Endothelial cell (in vitro differentiated cells): ENCODE data around the gene SMARCA2. TPM values are rescaled to one million over a fixed set of nuclear protein-coding genes. Genes with fewer than 3 reads are reported as not detected.
"Not testable (repeated sequence)": the region's sequence is repeated elsewhere in the genome, so short reads cannot be mapped to it uniquely, and the experiment has no call there.

Experiments used
- DNase-seq: peaks from one replicate; pipeline ENCODE4 v3.0.0; 2021; ENCODE audit warnings: low spot score
- H3K27ac Mint-ChIP-seq: one replicate; pipeline ENCODE4 v1.8.0; 2021; ENCODE audit warnings: mixed read lengths, inconsistent platforms; ENCODE audit not compliant: unreplicated experiment
- H3K27me3 Mint-ChIP-seq: one replicate; pipeline ENCODE4 v1.8.0; 2021; ENCODE audit warnings: mild to moderate bottlenecking, moderate library complexity, mixed read lengths, inconsistent platforms; ENCODE audit not compliant: unreplicated experiment
- H3K36me3 Mint-ChIP-seq: one replicate; pipeline ENCODE4 v1.8.0; 2021; ENCODE audit warnings: mild to moderate bottlenecking, low read depth, mixed read lengths, inconsistent platforms; ENCODE audit not compliant: unreplicated experiment
- H3K4me1 Mint-ChIP-seq: one replicate; pipeline ENCODE4 v1.8.0; 2021; ENCODE audit warnings: mild to moderate bottlenecking, mixed read lengths, inconsistent platforms; ENCODE audit not compliant: unreplicated experiment
- H3K4me3 Mint-ChIP-seq: one replicate; pipeline ENCODE4 v1.8.0; 2021; ENCODE audit warnings: mild to moderate bottlenecking, mixed read lengths, inconsistent platforms; ENCODE audit not compliant: unreplicated experiment
- H3K9me3 Mint-ChIP-seq: one replicate; pipeline ENCODE4 v1.8.0; 2021; ENCODE audit warnings: mixed read lengths, inconsistent platforms; ENCODE audit not compliant: unreplicated experiment
- total RNA-seq: library from RNA; stranded (reverse); fragmentation: NEBNext Ultra II Directional; extraction: Animal tissue kit (Norgen Biotek cat#: 25700); gene quantifications from one replicate; pipeline ENCODE4 v1.2.1, GENCODE V29; 2021; ENCODE audit not compliant: unreplicated experiment
- TF ChIP-seq, protein P1 (sequence below): fragments of 200-600 bp; sonication (generic); IDR thresholded peaks from one replicate; pipeline ENCODE4 v1.5.0; 2021; ENCODE audit warnings: antibody characterized with exemption; ENCODE audit not compliant: unreplicated experiment

SMARCA2 gene
- total RNA-seq, 1 donor from 2014 or later = 43.7 TPM

DNA sequence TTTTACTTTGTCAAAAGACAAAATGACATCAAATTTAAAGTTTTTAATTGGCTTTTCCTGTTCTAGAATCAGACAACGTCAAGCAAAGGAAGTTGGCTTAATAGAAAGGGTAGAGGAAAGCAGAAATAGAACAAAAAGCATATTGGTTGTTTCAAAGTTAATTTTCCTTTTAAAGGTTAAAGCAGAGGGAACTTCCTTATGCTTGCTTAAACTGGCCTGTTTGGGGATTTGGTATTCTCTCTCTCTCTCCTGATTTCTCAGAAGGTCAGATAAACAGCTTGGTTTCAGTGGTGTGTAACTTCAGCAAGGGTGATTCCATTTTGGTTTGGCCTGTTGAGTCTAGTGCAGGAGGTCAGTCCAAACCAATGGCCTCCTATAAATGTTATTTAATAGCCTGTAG is 127.1 kb downstream of the SMARCA2 start:
- H3K36me3 Mint-ChIP-seq = no peaks in the 10 kb centered on the region
- no peaks in the 10 kb centered on the region for H3K9me3 Mint-ChIP-seq
- H3K4me1 Mint-ChIP-seq = peaks cover 2% of the 10 kb centered on the region
- no peak for DNase-seq
- TF ChIP-seq, protein P1, sequence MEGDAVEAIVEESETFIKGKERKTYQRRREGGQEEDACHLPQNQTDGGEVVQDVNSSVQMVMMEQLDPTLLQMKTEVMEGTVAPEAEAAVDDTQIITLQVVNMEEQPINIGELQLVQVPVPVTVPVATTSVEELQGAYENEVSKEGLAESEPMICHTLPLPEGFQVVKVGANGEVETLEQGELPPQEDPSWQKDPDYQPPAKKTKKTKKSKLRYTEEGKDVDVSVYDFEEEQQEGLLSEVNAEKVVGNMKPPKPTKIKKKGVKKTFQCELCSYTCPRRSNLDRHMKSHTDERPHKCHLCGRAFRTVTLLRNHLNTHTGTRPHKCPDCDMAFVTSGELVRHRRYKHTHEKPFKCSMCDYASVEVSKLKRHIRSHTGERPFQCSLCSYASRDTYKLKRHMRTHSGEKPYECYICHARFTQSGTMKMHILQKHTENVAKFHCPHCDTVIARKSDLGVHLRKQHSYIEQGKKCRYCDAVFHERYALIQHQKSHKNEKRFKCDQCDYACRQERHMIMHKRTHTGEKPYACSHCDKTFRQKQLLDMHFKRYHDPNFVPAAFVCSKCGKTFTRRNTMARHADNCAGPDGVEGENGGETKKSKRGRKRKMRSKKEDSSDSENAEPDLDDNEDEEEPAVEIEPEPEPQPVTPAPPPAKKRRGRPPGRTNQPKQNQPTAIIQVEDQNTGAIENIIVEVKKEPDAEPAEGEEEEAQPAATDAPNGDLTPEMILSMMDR = no peak
- no peak overlapping the region for H3K4me3 Mint-ChIP-seq
- H3K27ac Mint-ChIP-seq = no peak overlapping the region
- H3K27me3 Mint-ChIP-seq = no peaks in the 10 kb centered on the region

GRCh38 chr9:2144619-2145018 is 129.5 kb downstream of the SMARCA2 start:
- Mint-ChIP-seq H3K36me3 (peaks cover 4% of the 10 kb centered on the region), H3K4me3 (no peak overlapping the region)

DNA sequence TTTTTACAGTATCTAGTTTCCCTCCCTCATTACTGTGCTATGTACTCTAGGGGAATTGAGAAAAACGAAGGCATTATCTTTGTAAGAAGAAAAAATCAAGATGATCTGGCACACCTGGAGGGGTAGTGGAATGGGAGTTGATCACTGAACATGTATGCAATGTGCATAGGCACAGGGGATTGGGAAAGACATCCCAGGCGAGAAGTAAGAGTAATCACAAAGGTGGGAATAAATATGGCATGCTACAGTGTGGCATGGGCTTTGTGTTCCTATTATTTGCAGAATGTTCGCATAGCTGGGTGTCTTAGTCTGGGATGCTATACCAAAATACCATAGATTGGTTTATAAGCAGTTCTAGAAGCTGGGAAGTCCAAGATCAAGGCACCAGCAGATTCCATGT is 130.6 kb downstream of the SMARCA2 start:
- H3K27me3 Mint-ChIP-seq = no peaks in the 10 kb centered on the region
- H3K4me1 Mint-ChIP-seq = peaks cover 2% of the 10 kb centered on the region
- no peak overlapping the region for H3K4me3 Mint-ChIP-seq
- H3K36me3 Mint-ChIP-seq = peaks cover 4% of the 10 kb centered on the region
- no peaks in the 10 kb centered on the region for H3K9me3 Mint-ChIP-seq
- no peak for DNase-seq
- H3K27ac Mint-ChIP-seq = no peak overlapping the region
- TF ChIP-seq, protein P1 = no peak

More at GRCh38 chr9:2144619-2145018, 129.5 kb downstream of the SMARCA2 start:
- no peaks in the 10 kb centered on the region for H3K9me3 Mint-ChIP-seq
- no peak for DNase-seq
- TF ChIP-seq, protein P1 = no peak
- H3K4me1 Mint-ChIP-seq = peaks cover 2% of the 10 kb centered on the region
- no peak overlapping the region for H3K27ac Mint-ChIP-seq
- no peaks in the 10 kb centered on the region for H3K27me3 Mint-ChIP-seq

- peak; percentile 56 for DNase-seq
- TF ChIP-seq, protein P1 = peak; percentile 49
- not testable (repeated sequence) for H3K9me3 Mint-ChIP-seq, H3K27me3 Mint-ChIP-seq, H3K36me3 Mint-ChIP-seq, H3K4me3 Mint-ChIP-seq, H3K4me1 Mint-ChIP-seq
- H3K27ac Mint-ChIP-seq = peak overlapping the region; percentile 79
These were observed 131.6 kb downstream of the SMARCA2 start for GRCh38 chr9:2146700-2147099.

DNA sequence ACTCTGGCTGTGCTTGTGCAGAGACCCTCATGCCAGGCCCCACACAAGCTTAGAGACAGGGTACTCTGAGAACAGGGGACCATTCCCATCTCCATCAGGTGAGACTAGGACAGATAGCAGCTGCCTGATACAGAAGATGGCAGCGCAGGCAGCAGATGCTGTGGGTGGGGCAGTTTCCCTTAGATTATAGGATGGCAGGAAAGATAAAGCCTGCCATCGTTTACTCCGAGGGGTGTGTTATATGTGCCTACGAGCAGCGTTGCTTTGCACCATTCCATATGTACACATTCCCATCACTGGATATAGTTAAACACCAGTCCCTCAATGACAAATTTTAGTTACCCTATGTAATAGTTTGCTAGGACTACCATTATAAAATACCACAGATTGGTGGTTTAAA is 135.2 kb downstream of the SMARCA2 start:
- TF ChIP-seq, protein P1 = no peak
- H3K27me3 Mint-ChIP-seq = no peaks in the 10 kb centered on the region
- peaks cover 4% of the 10 kb centered on the region for H3K36me3 Mint-ChIP-seq
- no peak overlapping the region for H3K4me3 Mint-ChIP-seq
- DNase-seq = no peak
- H3K4me1 Mint-ChIP-seq = no peaks in the 10 kb centered on the region
- H3K9me3 Mint-ChIP-seq = no peaks in the 10 kb centered on the region
- H3K27ac Mint-ChIP-seq = no peak overlapping the region
